Glutamatergic neuron (in vitro differentiated cells): ENCODE measurements around the gene PELI2. TPM values are rescaled to one million over a fixed set of nuclear protein-coding genes. Genes with fewer than 3 reads are reported as not detected.

Experiments used
- DNase-seq: peaks from one replicate; pipeline ENCODE4 v3.0.0; 2022
- H3K27ac Mint-ChIP-seq: one replicate; pipeline ENCODE4 v1.8.0; 2020; ENCODE audit warnings: mild to moderate bottlenecking, mixed read lengths, inconsistent platforms; ENCODE audit not compliant: unreplicated experiment
- H3K27me3 Mint-ChIP-seq: one replicate; pipeline ENCODE4 v1.8.0; 2020; ENCODE audit warnings: mild to moderate bottlenecking, moderate library complexity, mixed read lengths, inconsistent platforms; ENCODE audit not compliant: unreplicated experiment
- H3K36me3 Mint-ChIP-seq: one replicate; pipeline ENCODE4 v1.8.0; 2020; ENCODE audit warnings: mild to moderate bottlenecking, mixed read lengths, inconsistent platforms; ENCODE audit not compliant: unreplicated experiment
- H3K4me1 Mint-ChIP-seq: one replicate; pipeline ENCODE4 v1.8.0; 2020; ENCODE audit warnings: mild to moderate bottlenecking, low read depth, mixed read lengths, inconsistent platforms; ENCODE audit not compliant: unreplicated experiment
- H3K4me3 Mint-ChIP-seq: one replicate; pipeline ENCODE4 v1.8.0; 2020; ENCODE audit warnings: mild to moderate bottlenecking, mixed read lengths, inconsistent platforms; ENCODE audit not compliant: unreplicated experiment
- H3K9me3 Mint-ChIP-seq: one replicate; pipeline ENCODE4 v1.8.0; 2020; ENCODE audit warnings: mild to moderate bottlenecking, moderate library complexity, mixed read lengths, inconsistent platforms; ENCODE audit not compliant: unreplicated experiment
- CTCF ChIP-seq: fragments of 200-600 bp; sonication (generic); IDR thresholded peaks from one replicate; pipeline ENCODE4 v1.5.0; 2021; ENCODE audit not compliant: partially characterized antibody, unreplicated experiment
- total RNA-seq: library from RNA; stranded (reverse); fragmentation: NEBNext Ultra II Directional; extraction: Animal tissue kit (Norgen Biotek cat#: 25700); gene quantifications from one replicate; pipeline ENCODE4 v1.2.1, GENCODE V29; 2021; ENCODE audit not compliant: unreplicated experiment

Gene PELI2
- total RNA-seq, 1 donor from 2014 or later = 158 TPM

GRCh38 chr14:56189307-56189706, 71.1 kb downstream of the PELI2 start:
- no peak for TF ChIP-seq CTCF
- Mint-ChIP-seq H3K27ac (no peak overlapping the region), H3K9me3 (peaks cover 6% of the 10 kb centered on the region), H3K36me3 (no peaks in the 10 kb centered on the region), H3K4me1 (peaks cover 35% of the 10 kb centered on the region), H3K4me3 (no peak overlapping the region), H3K27me3 (peaks cover 7% of the 10 kb centered on the region)
- no peak for DNase-seq

- Mint-ChIP-seq H3K9me3 (peaks cover 13% of the 10 kb centered on the region), H3K27me3 (peaks cover 9% of the 10 kb centered on the region), H3K36me3 (no peaks in the 10 kb centered on the region), H3K4me1 (peaks cover 40% of the 10 kb centered on the region), H3K27ac (peak overlapping the region; percentile 70), H3K4me3 (no peak overlapping the region)
- TF ChIP-seq CTCF = no peak
- DNase-seq = no peak
Measured at GRCh38 chr14:56193347-56193746, 75.1 kb downstream of the PELI2 start.

GRCh38 chr14:56194042-56194441, 75.8 kb downstream of the PELI2 start:
- H3K4me1 Mint-ChIP-seq = peaks cover 40% of the 10 kb centered on the region
- TF ChIP-seq CTCF = no peak
- H3K4me3 Mint-ChIP-seq = peak overlapping the region; percentile 18
- no peaks in the 10 kb centered on the region for H3K36me3 Mint-ChIP-seq
- H3K27ac Mint-ChIP-seq = peak overlapping the region; percentile 97
- H3K27me3 Mint-ChIP-seq = peaks cover 9% of the 10 kb centered on the region
- DNase-seq = no peak
- peaks cover 13% of the 10 kb centered on the region for H3K9me3 Mint-ChIP-seq

GRCh38 chr14:56195223-56195622, 77.0 kb downstream of the PELI2 start:
- TF ChIP-seq CTCF = no peak
- H3K4me1 Mint-ChIP-seq = peaks cover 38% of the 10 kb centered on the region
- peak overlapping the region; percentile 61 for H3K4me3 Mint-ChIP-seq
- H3K27me3 Mint-ChIP-seq = peaks cover 9% of the 10 kb centered on the region
- peak; percentile 36 for DNase-seq
- no peaks in the 10 kb centered on the region for H3K36me3 Mint-ChIP-seq
- H3K9me3 Mint-ChIP-seq = peaks cover 13% of the 10 kb centered on the region
- peak overlapping the region; percentile 97 for H3K27ac Mint-ChIP-seq

- Mint-ChIP-seq H3K4me3 (peak overlapping the region; percentile 61), H3K36me3 (no peaks in the 10 kb centered on the region), H3K9me3 (peaks cover 10% of the 10 kb centered on the region), H3K27ac (peak overlapping the region; percentile 97), H3K4me1 (peaks cover 38% of the 10 kb centered on the region), H3K27me3 (peaks cover 9% of the 10 kb centered on the region)
- no peak for TF ChIP-seq CTCF
- peak; percentile 66 for DNase-seq
Measured at GRCh38 chr14:56195704-56196103, 77.5 kb downstream of the PELI2 start.
